HG03095 (cell line): ENCODE results near the gene CHKB.
"Not testable (repeated sequence)": the region's sequence is repeated elsewhere in the genome, so short reads cannot be mapped to it uniquely, and the experiment has no call there.

Experiments
- ATAC-seq: cut with Tn5 transposase; IDR thresholded peaks from one replicate; pipeline ENCODE4 v1.9.1; 2021; ENCODE audit warnings: moderate library complexity; ENCODE audit not compliant: unreplicated experiment

Gene CHKB

GRCh38 chr22:50582493-50583293 is at the start of gene CHKB:
TSS of gene CHKB (minus strand) at chr22:50582849. CDS start at chr22:50582781, 68 bp downstream.
- ATAC-seq: peak; percentile 84

DNA sequence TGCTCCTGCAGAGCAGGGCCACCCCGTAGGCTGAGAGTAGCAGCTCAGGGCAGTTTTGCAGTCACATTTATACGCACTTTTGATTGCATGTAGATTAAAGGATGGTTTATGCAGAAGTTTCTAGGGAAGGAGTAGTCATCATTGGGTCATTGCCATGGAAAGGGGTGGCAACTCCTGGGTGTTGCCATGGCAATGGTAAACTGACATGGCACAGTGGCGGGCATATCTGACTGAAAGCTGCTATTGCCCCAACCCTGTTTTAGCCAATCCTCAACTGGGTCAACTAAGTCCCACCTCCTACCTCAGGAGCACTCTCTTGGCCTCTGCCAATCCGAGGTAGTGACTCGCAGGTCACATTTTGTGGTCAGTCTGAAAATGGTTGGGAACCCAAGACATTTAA is 47.7 kb upstream of the CHKB start:
- ATAC-seq: no peak

- ATAC-seq: no peak
Measured at GRCh38 chr22:50628543-50629134, 46.0 kb upstream of the CHKB start.

DNA sequence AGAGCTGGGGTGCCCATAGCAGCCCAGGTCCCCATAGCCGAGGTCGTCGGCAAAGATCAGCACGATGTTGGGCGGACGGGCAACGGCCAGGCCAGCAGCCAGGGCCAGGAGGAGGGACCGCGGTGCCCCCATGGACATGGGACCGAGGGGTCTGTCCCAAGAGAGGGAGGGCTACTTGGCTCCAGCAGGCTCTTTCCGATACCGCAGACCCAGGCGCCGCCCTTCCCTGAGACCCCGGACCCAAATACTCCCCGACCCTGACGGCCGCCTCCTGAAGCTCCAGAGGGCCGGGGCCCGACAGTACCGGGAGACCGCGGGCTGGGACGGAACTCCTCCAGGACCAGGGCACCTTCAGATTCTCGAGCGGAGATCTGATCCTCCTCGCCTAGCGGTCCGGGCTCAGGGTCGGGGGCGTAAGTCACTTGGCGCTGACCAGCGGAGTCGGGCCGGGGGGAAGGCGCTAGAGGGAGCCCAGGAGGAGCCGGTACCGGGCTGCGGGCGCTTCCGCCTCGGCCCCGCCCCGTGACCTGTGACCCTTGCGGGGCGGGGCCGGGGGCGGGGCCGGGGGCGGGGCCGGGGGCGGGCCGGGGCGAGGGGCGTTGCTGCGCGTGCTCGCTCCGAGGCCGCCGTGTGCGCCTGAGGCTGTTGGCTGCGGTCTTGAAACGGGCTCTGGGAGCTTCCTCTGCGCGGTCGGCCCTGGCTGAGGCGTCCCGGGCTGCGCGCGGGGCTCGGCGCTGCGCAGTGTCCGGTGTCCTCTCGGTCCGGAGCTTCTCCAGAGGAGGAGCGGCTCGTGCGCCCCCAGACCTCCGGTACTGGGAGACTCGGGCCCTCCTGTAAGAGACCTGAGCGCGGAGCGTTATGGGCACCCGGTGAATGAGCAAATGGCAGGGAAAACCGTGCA is 45.2 kb upstream of the CHKB start, which contains the start of gene ARSA:
Gene ARSA (minus strand): TSS at position 511 of the 901 bp plus-strand sequence. CDS start 373 bp downstream, at position 138.
- ATAC-seq: no peak

GRCh38 chr22:50626850-50627641 is 44.4 kb upstream of the CHKB start:
- no peak for ATAC-seq

DNA sequence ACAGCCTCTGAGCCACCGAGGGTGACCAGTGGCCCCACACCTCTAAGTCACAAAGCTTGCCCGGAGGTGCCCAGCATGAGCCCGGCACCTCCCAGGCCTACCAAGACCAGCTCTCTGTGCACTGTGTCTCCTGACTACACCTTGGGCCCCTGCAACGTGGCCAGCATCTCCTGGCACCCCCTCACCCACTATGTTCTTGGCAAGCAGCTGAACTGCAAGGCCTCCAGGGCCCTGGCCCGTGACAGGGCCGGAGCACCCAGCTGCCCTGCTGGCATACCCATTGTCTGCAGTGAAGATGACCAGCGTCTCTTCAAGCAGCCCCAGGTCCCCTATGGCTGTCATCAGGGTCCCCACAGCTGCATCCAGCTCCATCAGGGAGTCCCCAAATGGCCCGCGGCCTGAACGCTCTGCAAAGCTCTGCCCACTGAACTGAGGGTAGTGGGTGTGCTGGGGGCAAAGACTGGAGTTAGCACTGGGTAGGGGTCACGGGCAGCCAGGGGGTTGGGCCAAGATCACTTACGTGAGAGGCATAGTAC is 43.7 kb upstream of the CHKB start:
- ATAC-seq: no peak

DNA sequence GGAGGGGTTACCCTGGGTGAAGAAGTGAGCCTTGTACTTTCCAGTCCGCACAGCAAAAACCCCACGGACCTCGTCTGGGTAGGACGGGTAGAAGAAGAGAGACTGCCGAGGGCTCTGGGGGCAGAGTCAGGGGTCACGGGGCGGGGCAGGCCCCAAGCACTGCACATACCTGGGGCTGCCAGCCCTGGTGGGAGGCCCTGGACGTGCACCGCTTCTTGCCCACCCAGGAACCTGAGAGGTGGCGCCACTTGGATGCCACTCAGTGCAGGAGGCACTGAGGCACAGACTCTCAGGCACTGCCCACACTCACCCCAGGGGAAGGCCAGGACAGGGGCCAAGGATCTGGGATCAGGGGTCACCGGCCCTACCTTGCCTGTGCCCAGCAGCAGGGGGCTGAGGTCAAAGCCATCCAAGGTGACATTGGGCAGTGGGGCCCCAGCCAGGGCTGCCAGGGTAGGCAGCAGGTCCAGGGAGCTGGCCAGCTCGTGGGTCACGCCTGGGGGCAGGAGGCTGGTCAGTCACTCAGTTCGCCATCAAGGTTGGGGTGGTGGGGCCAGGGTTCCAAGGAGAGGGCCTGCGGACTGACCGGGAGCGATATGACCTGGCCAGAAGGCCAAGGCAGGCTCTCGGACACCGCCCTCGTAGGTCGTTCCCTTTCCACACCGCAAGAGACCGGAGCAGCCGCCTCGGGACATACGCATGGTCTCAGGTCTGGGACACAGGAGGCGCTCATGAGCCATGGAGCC is 43.1 kb upstream of the CHKB start:
- ATAC-seq: no peak

GRCh38 chr22:50625131-50625567 is 42.5 kb upstream of the CHKB start:
- no peak for ATAC-seq

GRCh38 chr22:50624347-50625130 is 41.9 kb upstream of the CHKB start:
- no peak for ATAC-seq

DNA sequence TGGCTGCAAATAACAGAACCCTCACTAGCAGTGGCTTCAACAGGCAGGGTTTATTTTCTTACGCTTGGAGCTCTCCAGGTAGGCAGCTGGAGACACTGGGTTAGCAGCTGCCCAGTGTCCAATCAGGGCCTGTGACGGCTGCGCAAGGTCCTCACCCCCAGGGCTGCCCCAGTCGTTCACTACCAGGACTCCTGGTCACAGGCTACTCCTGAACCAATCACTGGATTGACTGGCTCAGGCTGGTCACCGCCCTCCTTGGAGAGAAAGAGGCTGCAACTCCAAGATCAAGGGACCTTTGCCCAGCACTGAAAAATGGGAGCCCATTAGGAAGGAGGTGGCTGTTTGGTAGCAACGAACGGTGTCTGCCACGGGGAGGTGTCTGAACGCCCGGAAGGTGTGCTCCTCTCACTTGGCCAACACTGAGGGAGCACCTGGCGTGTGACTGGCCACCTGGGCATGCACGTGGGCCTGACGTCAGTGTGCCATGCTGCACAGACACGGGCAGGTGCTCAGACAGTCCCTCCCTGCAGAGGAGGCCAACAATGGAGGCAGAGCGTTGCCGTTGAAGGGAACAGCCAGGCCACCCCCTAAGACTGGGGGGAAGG is 40.2 kb upstream of the CHKB start:
- no peak for ATAC-seq

GRCh38 chr22:50621948-50622722 is 39.5 kb upstream of the CHKB start:
- ATAC-seq: no peak

- peak; percentile 45 for ATAC-seq
Measured at GRCh38 chr22:50621356-50621880, 38.8 kb upstream of the CHKB start.

DNA sequence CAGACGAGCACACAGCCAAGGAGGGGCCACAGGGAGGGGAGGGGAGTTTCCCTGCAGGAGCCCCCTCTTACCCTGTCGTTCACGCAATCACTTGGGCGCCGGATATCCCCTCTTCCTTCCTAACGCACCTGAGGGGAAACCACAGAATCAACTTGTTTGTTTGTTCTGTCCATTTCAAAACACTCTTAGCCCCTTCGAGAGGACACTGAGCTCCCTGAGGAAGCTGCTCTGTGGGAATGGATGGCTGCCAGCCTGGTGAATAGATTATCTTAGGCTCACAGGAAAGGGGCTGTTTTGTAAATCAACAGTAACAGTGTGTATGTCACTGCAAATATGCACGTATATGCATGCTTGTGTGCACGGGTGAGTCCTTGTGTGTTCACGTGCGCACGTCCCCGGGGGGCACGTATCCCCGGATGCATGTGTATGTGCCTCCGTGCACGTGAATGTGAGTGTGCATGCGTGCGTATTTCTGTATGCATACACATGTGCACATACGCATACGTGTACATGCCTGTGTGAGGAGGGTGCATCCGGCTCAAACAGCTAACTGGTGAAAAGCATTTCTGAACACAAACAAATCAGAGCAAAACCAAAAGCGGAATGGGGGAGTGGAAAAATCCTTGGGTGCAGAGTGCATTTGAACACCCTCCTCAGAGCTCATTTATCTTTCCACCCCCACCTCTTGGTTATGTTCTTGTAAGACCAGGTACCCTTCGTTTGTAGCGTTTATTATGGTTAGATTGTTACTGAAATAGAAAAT is 38.1 kb upstream of the CHKB start:
- ATAC-seq: peak; percentile 36

DNA sequence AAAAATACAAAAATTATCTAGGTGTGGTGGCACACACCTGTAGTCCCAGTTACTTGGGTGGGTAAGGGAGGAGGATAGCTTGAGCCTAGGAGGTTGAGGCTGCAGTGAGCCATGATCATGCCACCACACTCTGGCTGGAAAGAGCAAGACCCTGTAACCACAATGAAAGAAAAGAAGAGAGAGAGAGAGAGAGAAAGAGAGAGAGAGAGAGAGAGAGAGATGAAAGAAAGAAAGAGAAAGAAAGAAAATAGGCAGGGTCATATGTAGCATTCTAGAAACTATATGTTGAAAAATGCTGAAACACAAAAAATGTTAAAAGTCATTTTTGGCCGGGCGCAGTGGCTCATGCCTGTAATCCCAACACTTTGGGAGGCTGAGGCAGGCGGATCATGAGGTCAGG is 31.6 kb upstream of the CHKB start:
- ATAC-seq: not testable (repeated sequence)

GRCh38 chr22:50613291-50613981 is 30.8 kb upstream of the CHKB start:
- ATAC-seq: no peak
